ENCODE results near the gene DCTN3.

DCTN3 gene

GRCh38 chr9:34573599-34574325 is 46.5 kb downstream of the DCTN3 start:
- DNase-seq (ENCODE audit: low read depth in 2 of 2) = no peak

- DNase-seq (ENCODE audit: low read depth in 2 of 2) = no peak
Measured at GRCh38 chr9:34572628-34573027, 47.7 kb downstream of the DCTN3 start.

GRCh38 chr9:34572092-34572491 is 48.2 kb downstream of the DCTN3 start:
- no peak for DNase-seq (ENCODE audit: low read depth in 2 of 2)

- no peak for DNase-seq (ENCODE audit: low read depth in 2 of 2)
Measured at GRCh38 chr9:34571481-34571810, 48.8 kb downstream of the DCTN3 start.

DNA sequence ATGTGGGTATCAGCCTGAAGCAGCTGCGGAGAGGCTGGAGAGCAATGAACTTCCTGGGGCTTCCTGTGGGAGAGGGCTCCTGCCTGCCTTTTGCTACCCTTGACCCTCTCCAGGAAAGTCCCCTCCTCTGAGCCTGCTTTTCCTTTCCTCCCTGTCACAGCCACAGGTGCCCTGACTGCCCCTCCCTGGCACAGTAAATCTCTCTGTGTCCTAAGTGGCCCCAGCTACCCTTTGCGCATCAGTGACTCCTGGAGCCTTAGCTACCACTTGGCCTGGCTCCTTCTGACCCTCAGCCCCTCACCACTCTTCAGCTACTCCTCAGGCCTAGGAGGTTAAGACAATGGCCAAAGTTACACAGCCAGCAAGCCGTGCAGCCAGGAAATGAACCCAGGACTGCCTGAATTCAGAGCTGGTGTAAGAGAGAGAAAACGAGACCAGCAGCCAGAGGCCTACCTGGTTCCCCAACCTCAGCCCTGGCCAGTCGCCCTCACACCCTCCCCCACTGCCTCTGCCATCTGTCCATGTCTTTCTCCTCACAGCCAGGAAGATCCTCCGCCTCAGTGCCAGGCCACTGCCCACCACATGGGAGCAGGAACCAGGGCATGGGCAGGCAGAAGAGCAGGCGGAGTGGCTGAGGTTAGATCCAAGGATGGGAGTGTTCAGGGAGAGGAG is 49.4 kb downstream of the DCTN3 start:
- DNase-seq (ENCODE audit: low read depth in 2 of 2) = no peak

DNA sequence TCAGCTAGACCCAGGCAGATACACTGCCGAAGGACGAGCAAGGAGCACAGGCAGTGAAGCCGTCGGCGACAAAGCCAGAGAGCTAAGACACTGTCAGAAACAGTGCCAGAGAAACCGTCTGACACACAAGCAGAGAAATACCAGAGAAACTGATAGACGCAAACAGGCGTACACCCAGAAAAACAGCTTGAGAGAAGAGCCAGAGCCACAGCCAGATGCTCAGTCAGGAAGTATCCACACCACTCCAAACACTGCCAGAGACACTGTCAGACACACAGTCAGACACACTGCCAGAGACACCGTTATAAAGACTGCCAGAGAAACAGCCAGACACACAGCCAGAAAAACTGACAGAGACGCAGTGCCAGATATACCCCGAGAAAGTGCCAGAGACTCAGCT is 49.9 kb downstream of the DCTN3 start:
- DNase-seq (ENCODE audit: low read depth in 2 of 2) = no peak

- DNase-seq (ENCODE audit: low read depth in 2 of 2) = no peak
Measured at GRCh38 chr9:34568774-34569173, 51.5 kb downstream of the DCTN3 start.

DNA sequence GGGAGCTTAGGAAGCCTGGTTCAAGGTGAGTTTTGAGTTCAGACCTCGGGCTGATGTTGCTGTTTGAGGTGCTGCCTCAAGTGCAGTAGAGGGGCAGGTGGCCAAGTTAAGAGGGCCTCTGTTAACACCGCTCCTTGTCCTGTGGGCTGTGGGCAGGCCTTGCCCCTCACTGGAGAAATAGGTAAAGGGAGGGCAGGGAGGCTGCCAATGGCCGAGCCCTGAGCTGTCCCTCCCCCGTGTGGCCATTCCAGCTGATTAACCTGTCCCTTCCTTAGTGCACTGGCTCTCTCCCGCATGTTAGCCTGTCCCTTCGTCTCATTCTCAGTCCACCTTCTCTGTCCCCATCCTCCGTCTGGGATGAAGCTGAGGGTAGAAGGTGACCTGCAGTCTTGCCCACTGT is 52.2 kb downstream of the DCTN3 start:
- no peak for DNase-seq (ENCODE audit: low read depth in 2 of 2)

DNA sequence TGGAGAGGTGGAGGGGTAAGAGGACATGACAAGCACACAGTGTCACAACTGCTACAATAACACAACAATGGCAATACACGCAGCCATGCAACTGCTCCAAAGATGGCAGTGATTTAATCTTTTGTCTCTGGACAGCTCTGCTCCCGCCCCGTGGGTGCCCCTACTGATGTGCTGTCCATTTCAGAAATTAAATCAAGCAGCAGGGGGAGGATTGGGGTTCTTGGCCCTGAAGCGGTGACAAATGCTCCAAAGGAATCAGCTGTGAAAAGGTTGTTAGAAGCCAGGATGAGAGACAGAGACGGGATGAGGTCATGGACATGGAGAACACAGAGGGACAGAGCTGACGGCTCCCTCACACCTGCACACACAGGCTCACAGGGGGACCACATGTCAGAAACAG is 53.3 kb downstream of the DCTN3 start:
- DNase-seq (ENCODE audit: low read depth in 2 of 2) = no peak

DNA sequence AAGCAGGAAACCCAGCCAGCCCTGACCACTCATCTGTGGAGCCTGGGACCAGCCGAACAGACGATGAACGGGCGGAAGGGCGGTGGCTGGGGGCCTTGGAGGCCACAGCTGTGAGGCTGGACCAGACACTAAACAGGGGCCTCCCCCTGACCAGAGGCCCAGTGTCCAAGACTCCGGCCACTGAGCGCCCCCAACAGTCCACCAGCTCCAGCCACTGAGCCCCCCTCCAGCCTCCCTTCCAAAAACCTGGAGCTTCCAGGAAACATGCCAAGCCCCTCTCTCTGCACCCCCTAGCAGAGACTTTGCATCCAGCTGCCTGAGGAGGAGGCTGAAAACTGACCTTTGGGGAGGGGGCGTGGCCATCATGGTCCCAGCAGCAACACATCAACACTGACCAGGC is 54.0 kb downstream of the DCTN3 start:
- no peak for DNase-seq (ENCODE audit: low read depth in 2 of 2)

GRCh38 chr9:34565856-34566255 is 54.4 kb downstream of the DCTN3 start:
- DNase-seq (ENCODE audit: low read depth in 2 of 2) = no peak

DNA sequence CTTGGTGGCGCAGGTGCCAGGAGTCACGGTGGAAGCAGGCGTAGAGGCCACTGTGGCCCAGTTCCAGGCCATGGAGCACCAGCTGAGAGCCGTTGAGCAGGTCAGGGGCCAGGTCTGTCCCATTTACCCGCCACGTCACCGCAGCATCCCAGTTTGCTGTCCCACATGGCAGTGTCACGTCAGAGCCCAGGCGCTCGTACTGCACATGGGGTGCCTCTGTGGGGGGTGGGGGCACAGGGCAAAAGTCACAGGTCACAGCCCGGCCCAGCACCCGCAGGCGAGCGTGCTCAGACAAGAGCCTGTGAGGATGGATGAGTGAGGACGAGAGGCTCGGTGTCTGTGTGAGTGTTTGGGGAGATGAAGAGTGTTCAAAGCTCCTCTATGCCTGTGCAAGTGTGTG is 55.7 kb downstream of the DCTN3 start:
- DNase-seq (ENCODE audit: low read depth in 2 of 2) = no peak
